ENCODE results near the gene CD2AP. TPM values are rescaled to one million over a fixed set of nuclear protein-coding genes. Genes with fewer than 3 reads are reported as not detected.

CD2AP gene
- total and polyA plus RNA-seq, 2 of the 8 experiments (the other 6 are each of a cell fraction or from before 2014, with no cell fraction given) = 8.6 to 75.6 TPM

DNA sequence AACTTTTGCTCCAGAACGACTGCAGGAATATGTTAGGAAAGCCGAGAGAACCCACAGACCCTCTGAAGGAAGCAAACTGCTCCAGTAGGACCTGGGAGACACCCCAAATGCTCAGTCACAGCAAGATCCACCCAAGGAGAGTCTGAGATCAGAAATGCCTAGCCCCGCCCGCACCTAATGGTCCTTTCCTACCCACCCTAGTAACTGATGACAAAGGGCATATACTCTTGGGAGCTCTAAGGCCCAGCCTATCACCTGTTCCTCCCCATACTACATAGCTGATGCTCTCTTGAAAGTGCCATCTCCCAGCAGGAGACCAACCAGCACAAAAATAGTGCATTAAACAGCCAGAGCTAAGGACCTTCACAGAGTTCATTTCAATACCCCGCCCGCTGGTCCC, 67.6 kb downstream of the CD2AP start:
- no peak overlapping the region for H3K14ac ChIP-seq (ENCODE audit: insufficient read length)
- H3K9ac ChIP-seq (replicated peaks in 1 of 4; ENCODE audit: extremely low read depth in 1 of 4, low read depth in 3 of 4, low read length in 3 of 4) = no peak overlapping the region
- H3K4me1 ChIP-seq (replicated peaks in 1 of 4; ENCODE audit: control insufficient read depth in 3 of 4, insufficient read depth in 4 of 4, low read length in 3 of 4) = no peaks in the 10 kb centered on the region
- no peaks in the 10 kb centered on the region for H3K27me3 ChIP-seq (replicated peaks in 1 of 4; ENCODE audit: control insufficient read depth in 3 of 4, extremely low read depth in 1 of 4, insufficient read depth in 3 of 4, low read length in 3 of 4)
- 87% methylated on average over 6 of the region's 6 CpGs; no CpG with 5 or more reads in 1 of the 2 experiments for WGBS, 2 experiments (ENCODE audit: extremely low coverage in 1 of 2, insufficient coverage in 1 of 2, insufficient read length in 1 of 2, insufficient replicate concordance in 2 of 2, low coverage in 1 of 2, low lambda C conversion rate in 2 of 2, missing lambda C conversion rate in 1 of 2)
- H3K4ac ChIP-seq (replicated peaks; ENCODE audit: insufficient read length, low read depth, low read length) = no peak overlapping the region
- H3K9me3 ChIP-seq (ENCODE audit: insufficient read depth in 2 of 2, low read depth in 1 of 2, low read length in 1 of 2) = peaks cover 0 to 3% of the 10 kb centered on the region in 2 experiments; a peak in 1 of 4 replicates
- no peak overlapping the region for H4K91ac ChIP-seq (replicated peaks; ENCODE audit: insufficient read length, low read length)
- no peak overlapping the region for H3K18ac ChIP-seq (ENCODE audit: extremely low read depth, low read length)
- no peaks in the 10 kb centered on the region for H4K20me1 ChIP-seq (replicated peaks in 1 of 2; ENCODE audit: control insufficient read depth in 1 of 2, insufficient read depth in 2 of 2, low read length in 2 of 2)
- H4K8ac ChIP-seq (ENCODE audit: extremely low read depth, insufficient read depth, low read length) = no peak overlapping the region
- H2BK120ac ChIP-seq (replicated peaks; ENCODE audit: low read depth, low read length) = no peak overlapping the region
- no peak overlapping the region for H2BK20ac ChIP-seq (ENCODE audit: low read length)
- no peak overlapping the region for H2BK15ac ChIP-seq (ENCODE audit: low read length)
- H3K27ac ChIP-seq (ENCODE audit: low read depth, low read length) = no peak overlapping the region
- no peaks in the 10 kb centered on the region for H3K23me2 ChIP-seq (ENCODE audit: low read depth, low read length)
- H2AK5ac ChIP-seq (ENCODE audit: low read depth, low read length) = no peak overlapping the region
- H3K36me3 ChIP-seq (ENCODE audit: control insufficient read depth in 2 of 4, insufficient read depth in 4 of 4, low read length in 3 of 4) = peaks cover 6 to 37% (median 25%) of the 10 kb centered on the region in 4 experiments; a peak in 7 of 8 replicates
- ChIA-PET POLR2A (ENCODE audit: partially characterized antibody) (no interaction called here), CTCF (ENCODE audit: partially characterized antibody) (interaction anchor here (1.1 kb wide), 1 partner anchor 132 kb away, joined by 4 read pairs; no protein-coding TSS in a partner anchor)
- peaks cover 0 to 25% of the 10 kb centered on the region in 2 experiments; a peak in 2 of 4 replicates for H3K79me2 ChIP-seq (ENCODE audit: control insufficient read depth in 1 of 2, insufficient read depth in 2 of 2, low read length in 2 of 2)
- no peak overlapping the region for H2AFZ ChIP-seq (ENCODE audit: low read length)
- H3K56ac ChIP-seq (replicated peaks; ENCODE audit: insufficient read length, low read depth, low read length) = no peak overlapping the region
- FAIRE-seq = no peak
- no peak overlapping the region for H3K23ac ChIP-seq (ENCODE audit: insufficient read length)
- no peak overlapping the region for H4K5ac ChIP-seq (ENCODE audit: insufficient read length, low read depth, low read length)
- H3K4me3 ChIP-seq (ENCODE audit: extremely low read depth in 1 of 4, insufficient read depth in 2 of 4, low read depth in 3 of 4, low read length in 4 of 4) = no peak overlapping the region
- TF ChIP-seq RFX5 (IDR thresholded peaks at IDR 0.05; ENCODE audit: borderline replicate concordance, low read depth, low read length) (peak; percentile 75), GABPA (IDR thresholded peaks at IDR 0.05; ENCODE audit: borderline replicate concordance, insufficient read depth, low read length) (no peak)
- DNase-seq (ENCODE audit: low read depth in 1 of 2, low spot score in 2 of 2) = no peak
- no peak overlapping the region for H2BK12ac ChIP-seq (ENCODE audit: low read depth, low read length)
- no peak overlapping the region for H3K4me2 ChIP-seq (ENCODE audit: insufficient read depth in 1 of 2, low read depth in 2 of 2, low read length in 2 of 2)
- peaks cover 3% of the 10 kb centered on the region for H3K79me1 ChIP-seq (ENCODE audit: low read depth, low read length)
- H2BK5ac ChIP-seq (ENCODE audit: low read depth, low read length) = no peak overlapping the region
